ENCODE data around the gene CNIH1. TPM values are rescaled to one million over a fixed set of nuclear protein-coding genes. Genes with fewer than 3 reads are reported as not detected.
"Not testable (repeated sequence)": the region's sequence is repeated elsewhere in the genome, so short reads cannot be mapped to it uniquely, and the experiment has no call there.

The CNIH1 gene
- total RNA-seq, 1 donor from 2014 or later: 205 TPM

DNA sequence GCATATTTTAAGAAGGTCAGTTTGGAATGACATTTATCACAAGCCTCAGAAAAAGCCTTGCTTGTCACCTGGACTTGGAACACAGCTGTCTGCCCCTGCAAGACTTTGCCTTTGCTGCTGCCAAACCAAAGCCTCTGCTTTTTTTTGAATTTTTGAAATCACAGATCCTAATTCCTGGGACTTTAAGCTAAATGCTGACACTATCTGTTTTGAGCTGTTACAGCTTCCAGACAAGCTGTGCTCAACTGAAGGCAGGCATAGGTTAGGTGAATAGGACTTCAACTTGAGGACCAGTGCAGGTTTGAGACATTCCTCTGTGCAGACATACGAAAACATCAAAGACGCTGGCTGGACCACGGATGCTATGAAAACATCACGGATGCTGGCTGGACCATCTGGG lies 55.6 kb downstream of the CNIH1 start:
- H2AFZ ChIP-seq (replicated peaks): no peak overlapping the region
- peaks cover 9% of the 10 kb centered on the region for H3K4me1 Mint-ChIP-seq
- H3K27me3 ChIP-seq: no peaks in the 10 kb centered on the region

DNA sequence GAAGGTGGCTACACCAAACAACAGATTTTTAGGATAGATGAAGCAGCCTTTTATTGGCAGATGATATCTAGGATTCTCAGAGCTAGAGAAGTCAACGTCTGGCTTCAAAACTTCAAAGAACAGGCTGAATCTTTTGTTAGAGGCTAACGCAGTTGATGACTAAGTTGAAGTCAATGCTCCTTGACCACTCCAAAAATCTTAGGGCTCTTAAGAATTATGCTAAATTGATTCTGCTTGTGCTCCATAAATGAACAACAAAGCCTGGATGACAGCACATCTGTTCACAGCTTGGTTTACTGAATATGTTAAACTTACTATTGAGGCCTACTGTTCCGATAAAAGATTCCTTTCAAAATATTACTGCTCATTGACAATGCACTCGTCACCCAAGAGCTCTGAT lies 57.3 kb downstream of the CNIH1 start:
- no peak overlapping the region for H3K4me3 Mint-ChIP-seq
- H3K9me3 Mint-ChIP-seq: peaks cover 2% of the 10 kb centered on the region

More for the DNA sequence above, 55.6 kb downstream of the CNIH1 start:
- Histone ChIP-seq H3K9ac (no peak overlapping the region), H3K27ac (no peak overlapping the region), H3K9me3 (ENCODE audit: low read depth) (no peaks in the 10 kb centered on the region), H3K4me1 (peaks cover 10% of the 10 kb centered on the region), H3K36me3 (no peaks in the 10 kb centered on the region), H3K79me2 (ENCODE audit: low read depth) (no peaks in the 10 kb centered on the region), H4K20me1 (ENCODE audit: low read depth) (no peaks in the 10 kb centered on the region), H3K4me3 (no peak overlapping the region), H3F3A (ENCODE audit: low read depth) (no peaks in the 10 kb centered on the region), H3K4me2 (no peak overlapping the region)
- Mint-ChIP-seq H3K27ac (peak overlapping the region; percentile 60), H3K36me3 (no peaks in the 10 kb centered on the region), H3K4me3 (no peak overlapping the region), H3K27me3 (ENCODE audit: insufficient read depth, low read depth) (peaks cover 10% of the 10 kb centered on the region), H3K9me3 (no peaks in the 10 kb centered on the region)
- TF ChIP-seq EZH2phosphoT487 (IDR thresholded peaks at IDR 0.05): no peak
- TF ChIP-seq, protein P1, sequence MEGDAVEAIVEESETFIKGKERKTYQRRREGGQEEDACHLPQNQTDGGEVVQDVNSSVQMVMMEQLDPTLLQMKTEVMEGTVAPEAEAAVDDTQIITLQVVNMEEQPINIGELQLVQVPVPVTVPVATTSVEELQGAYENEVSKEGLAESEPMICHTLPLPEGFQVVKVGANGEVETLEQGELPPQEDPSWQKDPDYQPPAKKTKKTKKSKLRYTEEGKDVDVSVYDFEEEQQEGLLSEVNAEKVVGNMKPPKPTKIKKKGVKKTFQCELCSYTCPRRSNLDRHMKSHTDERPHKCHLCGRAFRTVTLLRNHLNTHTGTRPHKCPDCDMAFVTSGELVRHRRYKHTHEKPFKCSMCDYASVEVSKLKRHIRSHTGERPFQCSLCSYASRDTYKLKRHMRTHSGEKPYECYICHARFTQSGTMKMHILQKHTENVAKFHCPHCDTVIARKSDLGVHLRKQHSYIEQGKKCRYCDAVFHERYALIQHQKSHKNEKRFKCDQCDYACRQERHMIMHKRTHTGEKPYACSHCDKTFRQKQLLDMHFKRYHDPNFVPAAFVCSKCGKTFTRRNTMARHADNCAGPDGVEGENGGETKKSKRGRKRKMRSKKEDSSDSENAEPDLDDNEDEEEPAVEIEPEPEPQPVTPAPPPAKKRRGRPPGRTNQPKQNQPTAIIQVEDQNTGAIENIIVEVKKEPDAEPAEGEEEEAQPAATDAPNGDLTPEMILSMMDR (IDR thresholded peaks at IDR 0.05): no peak
- no peak for TF ChIP-seq EZH2 (IDR thresholded peaks at IDR 0.05)
- DNase-seq (ENCODE audit: low spot score): no peak

DNA sequence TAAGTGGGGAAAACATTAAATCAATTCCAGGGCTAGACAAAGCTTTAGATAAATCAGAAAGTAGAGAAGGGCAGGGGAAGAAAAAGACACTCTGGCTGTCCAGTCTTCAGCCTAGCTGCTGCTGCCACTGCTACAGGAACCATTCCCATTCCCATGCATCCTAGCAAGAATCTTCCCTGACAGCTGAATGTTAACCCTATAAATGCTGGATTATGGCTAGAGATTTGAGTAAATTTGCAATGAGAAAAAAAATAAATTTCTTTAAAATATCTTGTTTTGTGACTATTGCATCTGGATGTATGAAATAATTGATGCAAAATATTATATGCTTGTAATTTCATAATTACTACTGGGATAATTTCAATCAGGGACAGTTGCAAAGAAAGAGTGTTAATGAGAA lies 59.4 kb downstream of the CNIH1 start:
- Histone ChIP-seq H3K27me3 (no peaks in the 10 kb centered on the region), H3K36me3 (no peaks in the 10 kb centered on the region), H3F3A (ENCODE audit: low read depth) (no peaks in the 10 kb centered on the region), H3K4me1 (peaks cover 10% of the 10 kb centered on the region), H2AFZ (replicated peaks) (no peak overlapping the region), H3K27ac (no peak overlapping the region), H4K20me1 (ENCODE audit: low read depth) (no peaks in the 10 kb centered on the region), H3K79me2 (ENCODE audit: low read depth) (no peaks in the 10 kb centered on the region), H3K4me3 (no peak overlapping the region), H3K9ac (no peak overlapping the region), H3K9me3 (ENCODE audit: low read depth) (no peaks in the 10 kb centered on the region), H3K4me2 (no peak overlapping the region)
- peaks cover 11% of the 10 kb centered on the region for H3K27me3 Mint-ChIP-seq (ENCODE audit: insufficient read depth, low read depth)
- peaks cover 2% of the 10 kb centered on the region for H3K9me3 Mint-ChIP-seq
- H3K27ac Mint-ChIP-seq: no peak overlapping the region
- peaks cover 11% of the 10 kb centered on the region for H3K4me1 Mint-ChIP-seq
- no peak overlapping the region for H3K4me3 Mint-ChIP-seq
- no peaks in the 10 kb centered on the region for H3K36me3 Mint-ChIP-seq
- DNase-seq (ENCODE audit: low spot score): no peak
- TF ChIP-seq, protein P1 (IDR thresholded peaks at IDR 0.05): no peak
- no peak for TF ChIP-seq EZH2 (IDR thresholded peaks at IDR 0.05)
- no peak for TF ChIP-seq EZH2phosphoT487 (IDR thresholded peaks at IDR 0.05)

More for the DNA sequence above, 57.3 kb downstream of the CNIH1 start:
- Histone ChIP-seq H3K9me3 (ENCODE audit: low read depth) (no peaks in the 10 kb centered on the region), H3K36me3 (no peaks in the 10 kb centered on the region), H3K9ac (no peak overlapping the region), H3K4me3 (no peak overlapping the region), H3K4me2 (no peak overlapping the region), H2AFZ (replicated peaks) (no peak overlapping the region), H3K27ac (no peak overlapping the region), H3K27me3 (no peaks in the 10 kb centered on the region), H4K20me1 (ENCODE audit: low read depth) (no peaks in the 10 kb centered on the region), H3K4me1 (peaks cover 10% of the 10 kb centered on the region), H3F3A (ENCODE audit: low read depth) (no peaks in the 10 kb centered on the region), H3K79me2 (ENCODE audit: low read depth) (no peaks in the 10 kb centered on the region)
- no peaks in the 10 kb centered on the region for H3K36me3 Mint-ChIP-seq
- TF ChIP-seq, protein P1 (IDR thresholded peaks at IDR 0.05): no peak
- no peak for TF ChIP-seq EZH2 (IDR thresholded peaks at IDR 0.05)
- no peak for TF ChIP-seq EZH2phosphoT487 (IDR thresholded peaks at IDR 0.05)
- no peak for DNase-seq (ENCODE audit: low spot score)
- peaks cover 13% of the 10 kb centered on the region for H3K27me3 Mint-ChIP-seq (ENCODE audit: insufficient read depth, low read depth)
- H3K27ac Mint-ChIP-seq: no peak overlapping the region
- H3K4me1 Mint-ChIP-seq: peaks cover 8% of the 10 kb centered on the region

DNA sequence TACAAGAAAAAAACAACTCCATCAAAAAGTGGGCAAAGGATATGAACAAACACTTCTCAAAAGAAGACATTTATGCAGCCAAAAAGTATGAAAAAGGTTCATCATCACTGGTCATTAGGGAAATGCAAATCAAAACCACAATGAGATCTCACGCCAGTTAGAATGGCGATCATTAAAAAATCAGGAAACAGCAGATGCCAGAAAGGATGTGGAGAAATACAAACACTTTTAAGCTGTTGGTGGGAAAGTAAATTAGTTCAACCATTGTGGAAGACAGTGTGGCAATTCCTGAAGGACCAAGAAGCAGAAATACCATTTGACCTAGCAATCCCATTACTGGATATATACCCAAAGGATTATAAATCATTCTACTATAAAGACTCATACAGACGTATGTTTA lies 60.6 kb downstream of the CNIH1 start:
- not testable (repeated sequence) for H3K27ac ChIP-seq; H3F3A ChIP-seq (ENCODE audit: low read depth); H3K4me2 ChIP-seq; H3K27ac Mint-ChIP-seq; H3K36me3 Mint-ChIP-seq; H3K27me3 ChIP-seq; H3K27me3 Mint-ChIP-seq (ENCODE audit: insufficient read depth, low read depth); H4K20me1 ChIP-seq (ENCODE audit: low read depth); H3K79me2 ChIP-seq (ENCODE audit: low read depth); H2AFZ ChIP-seq (replicated peaks); H3K9me3 Mint-ChIP-seq; DNase-seq (ENCODE audit: low spot score); H3K4me1 Mint-ChIP-seq; H3K4me1 ChIP-seq; H3K9ac ChIP-seq; H3K36me3 ChIP-seq; H3K9me3 ChIP-seq (ENCODE audit: low read depth); H3K4me3 ChIP-seq; H3K4me3 Mint-ChIP-seq

DNA sequence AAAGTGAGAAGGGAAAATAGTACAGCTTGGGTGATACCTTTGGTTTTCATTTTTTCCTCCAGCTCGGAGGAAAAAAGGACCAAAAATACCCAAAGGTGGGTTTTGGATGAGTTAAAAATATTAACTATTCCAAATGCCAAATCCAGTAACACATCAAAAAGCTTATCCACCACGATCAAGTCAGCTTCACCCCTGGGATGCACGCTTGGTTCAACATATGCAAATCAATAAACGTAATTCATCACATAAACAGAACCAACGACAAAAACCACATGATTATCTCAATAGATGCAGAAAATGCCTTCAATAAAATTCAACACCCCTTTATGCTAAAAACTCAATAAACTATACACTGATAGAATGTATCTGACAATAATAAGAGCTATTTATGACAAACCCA lies 62.3 kb downstream of the CNIH1 start:
- DNase-seq (ENCODE audit: low spot score); H3K4me1 Mint-ChIP-seq; H3K4me2 ChIP-seq; H3K4me1 ChIP-seq; H3K27me3 ChIP-seq; H3K27me3 Mint-ChIP-seq (ENCODE audit: insufficient read depth, low read depth); H3K27ac ChIP-seq; H3K9me3 Mint-ChIP-seq; H4K20me1 ChIP-seq (ENCODE audit: low read depth); H3K36me3 ChIP-seq; H2AFZ ChIP-seq (replicated peaks); H3K79me2 ChIP-seq (ENCODE audit: low read depth); H3K27ac Mint-ChIP-seq; H3K9ac ChIP-seq; H3K36me3 Mint-ChIP-seq; H3K4me3 ChIP-seq; H3F3A ChIP-seq (ENCODE audit: low read depth); H3K4me3 Mint-ChIP-seq; H3K9me3 ChIP-seq (ENCODE audit: low read depth): not testable (repeated sequence)
